Measurements from ENCODE around the gene ITGA1. TPM values are rescaled to one million over a fixed set of nuclear protein-coding genes. Genes with fewer than 3 reads are reported as not detected.

ITGA1 gene
- total and polyA plus RNA-seq, 2 of the 13 experiments (the other 11 are each of a cell fraction or from before 2014, with no cell fraction given) = 23.1 to 28.6 TPM

DNA sequence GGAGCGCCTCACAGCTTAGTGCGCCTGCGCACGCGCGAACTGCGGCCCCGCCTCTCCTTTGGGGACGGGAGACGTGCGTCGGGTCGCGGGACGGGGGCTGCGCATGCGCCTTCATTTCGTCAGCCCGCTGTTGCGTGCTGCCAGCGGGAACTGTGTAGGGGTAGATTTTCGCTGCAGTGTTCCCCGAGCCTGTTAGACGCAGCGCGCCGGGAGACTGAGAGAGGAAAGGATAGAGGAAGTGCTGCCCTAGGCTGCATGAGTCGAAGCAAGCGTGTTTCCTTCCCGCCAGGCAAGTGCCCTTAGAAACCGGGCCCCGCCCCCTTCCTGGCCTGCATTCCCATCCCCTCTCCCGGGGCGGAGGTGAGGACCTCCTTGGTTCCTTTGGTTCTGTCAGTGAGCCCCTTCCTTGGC, 12.3 kb downstream of the ITGA1 start (continued):
- TF ChIP-seq PRDM15 (CRISPR knock-in tag; IDR thresholded peaks at IDR 0.05) (no peak), ZBTB7B (CRISPR knock-in tag; IDR thresholded peaks at IDR 0.05) (no peak; the same call in 1 of the 2 replicates), ZNF260 (CRISPR knock-in tag; IDR thresholded peaks at IDR 0.05; ENCODE audit: borderline replicate concordance, low read depth) (no peak), JUND (CRISPR knock-in tag; IDR thresholded peaks at IDR 0.05) (no peak), TEAD3 (CRISPR knock-in tag; optimal IDR thresholded peaks at IDR 0.05; ENCODE audit: borderline replicate concordance) (no peak), GMEB2 (CRISPR knock-in tag; IDR thresholded peaks at IDR 0.05; ENCODE audit: low read depth) (peak; percentile 86), NR2F1 (CRISPR knock-in tag; IDR thresholded peaks at IDR 0.05) (no peak), HIC2 (CRISPR knock-in tag; IDR thresholded peaks at IDR 0.05; ENCODE audit: low read depth) (no peak), TGIF2 (CRISPR knock-in tag; IDR thresholded peaks at IDR 0.05) (no peak), ZNF574 (CRISPR knock-in tag; IDR thresholded peaks at IDR 0.05) (peak; percentile 56), ZNF234 (CRISPR knock-in tag; conservative IDR thresholded peaks at IDR 0.05) (no peak), ZNF780A (CRISPR knock-in tag; IDR thresholded peaks at IDR 0.05) (no peak), JUN (CRISPR knock-in tag; IDR thresholded peaks at IDR 0.05) (no peak), PAF1 (CRISPR knock-in tag; IDR thresholded peaks at IDR 0.05) (no peak)
- TF ChIP-seq, protein P1, sequence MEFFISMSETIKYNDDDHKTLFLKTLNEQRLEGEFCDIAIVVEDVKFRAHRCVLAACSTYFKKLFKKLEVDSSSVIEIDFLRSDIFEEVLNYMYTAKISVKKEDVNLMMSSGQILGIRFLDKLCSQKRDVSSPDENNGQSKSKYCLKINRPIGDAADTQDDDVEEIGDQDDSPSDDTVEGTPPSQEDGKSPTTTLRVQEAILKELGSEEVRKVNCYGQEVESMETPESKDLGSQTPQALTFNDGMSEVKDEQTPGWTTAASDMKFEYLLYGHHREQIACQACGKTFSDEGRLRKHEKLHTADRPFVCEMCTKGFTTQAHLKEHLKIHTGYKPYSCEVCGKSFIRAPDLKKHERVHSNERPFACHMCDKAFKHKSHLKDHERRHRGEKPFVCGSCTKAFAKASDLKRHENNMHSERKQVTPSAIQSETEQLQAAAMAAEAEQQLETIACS (CRISPR knock-in tag; IDR thresholded peaks at IDR 0.05) = no peak

Data from HepG2 (cell line).